Epidermal melanocyte (primary cell): ENCODE results near the gene RPRD1B.

Source experiments
- DNase-seq: peaks from one replicate; pipeline ENCODE4 v3.0.0; 2011; ENCODE audit warnings: low spot score; ENCODE audit not compliant: insufficient read length

Gene RPRD1B

DNA sequence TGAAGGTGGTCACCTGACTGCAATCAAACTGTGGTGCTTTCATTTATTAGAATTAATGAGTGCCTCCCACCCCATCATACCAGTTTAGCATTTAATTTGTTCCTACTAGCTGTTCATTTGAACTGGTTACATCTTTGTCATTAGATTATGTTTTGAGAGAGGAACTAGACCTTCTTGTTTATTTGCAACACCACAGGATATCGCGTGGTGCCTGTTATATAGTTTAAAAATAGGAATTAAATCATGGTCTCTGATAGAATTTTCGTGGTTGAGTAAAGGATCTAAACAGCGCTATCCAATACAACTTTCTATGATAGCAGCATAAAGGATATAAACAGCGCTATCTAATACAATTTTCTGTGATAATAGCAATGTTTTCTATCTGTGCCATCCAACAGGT lies 2.8 kb downstream of the RPRD1B start:
- DNase-seq: no peak

GRCh38 chr20:38040276-38040675 lies 6.7 kb downstream of the RPRD1B start:
- no peak for DNase-seq

GRCh38 chr20:38043512-38044300 lies 10.2 kb downstream of the RPRD1B start:
- no peak for DNase-seq

GRCh38 chr20:38044685-38045084 lies 11.1 kb downstream of the RPRD1B start:
- DNase-seq: no peak

DNA sequence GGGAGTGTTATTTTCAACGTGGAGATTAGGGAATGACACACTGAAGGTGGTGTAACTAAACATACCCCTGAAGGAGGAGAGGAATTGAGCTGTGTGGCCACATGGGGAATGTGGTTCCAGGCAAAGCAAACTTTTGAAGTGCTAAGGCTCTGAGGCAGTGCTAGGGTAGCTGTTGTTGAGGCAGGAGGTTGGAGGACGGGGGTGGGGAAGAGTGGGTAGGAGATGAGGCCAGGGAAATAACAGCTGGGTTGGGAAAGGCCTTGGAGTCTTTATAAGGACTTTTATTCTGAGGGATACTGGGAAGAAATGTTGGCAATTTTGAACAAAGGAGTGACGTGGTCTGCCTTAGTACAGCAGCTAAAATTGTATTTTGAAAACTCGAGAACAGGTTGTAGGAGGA lies 13.0 kb downstream of the RPRD1B start:
- no peak for DNase-seq

DNA sequence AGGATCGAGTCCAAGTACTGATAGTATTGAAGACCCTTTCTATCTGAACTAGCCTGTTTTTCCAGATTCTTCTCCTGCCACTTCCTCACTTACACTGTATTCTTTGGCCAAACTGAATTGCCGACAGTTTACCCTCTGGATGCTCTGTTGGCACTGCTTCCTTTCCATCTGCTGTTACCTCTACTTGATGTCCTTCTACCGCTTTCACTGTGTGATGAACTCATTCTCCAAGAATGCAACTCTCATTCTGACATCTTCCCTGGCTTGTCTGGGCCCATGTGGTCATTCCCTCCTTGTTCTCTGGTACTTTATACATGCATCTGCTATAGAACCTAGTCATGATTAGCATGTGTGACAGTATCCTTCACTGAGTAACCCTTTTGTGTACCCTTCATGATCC lies 16.3 kb downstream of the RPRD1B start:
- DNase-seq: no peak

DNA sequence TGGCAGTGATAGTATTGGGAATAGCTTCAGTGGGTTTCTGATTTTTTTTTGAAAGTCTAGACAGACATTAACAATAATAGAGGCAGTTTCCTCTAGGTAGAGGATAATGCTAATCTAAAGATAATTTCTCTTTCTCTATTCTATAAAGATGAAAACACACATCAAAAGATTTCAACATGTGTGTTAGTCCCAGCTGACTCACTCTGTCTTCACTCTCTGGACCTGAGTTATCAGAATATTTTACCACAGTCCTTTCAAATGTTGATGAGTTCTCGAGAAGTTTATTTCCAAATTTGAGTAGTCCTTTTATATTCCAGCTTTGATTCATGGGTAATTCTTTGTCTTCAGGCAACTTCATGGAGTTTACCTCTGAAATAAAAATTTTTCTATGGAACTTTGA lies 17.1 kb downstream of the RPRD1B start:
- no peak for DNase-seq

GRCh38 chr20:38052870-38053269 lies 19.3 kb downstream of the RPRD1B start:
- no peak for DNase-seq

DNA sequence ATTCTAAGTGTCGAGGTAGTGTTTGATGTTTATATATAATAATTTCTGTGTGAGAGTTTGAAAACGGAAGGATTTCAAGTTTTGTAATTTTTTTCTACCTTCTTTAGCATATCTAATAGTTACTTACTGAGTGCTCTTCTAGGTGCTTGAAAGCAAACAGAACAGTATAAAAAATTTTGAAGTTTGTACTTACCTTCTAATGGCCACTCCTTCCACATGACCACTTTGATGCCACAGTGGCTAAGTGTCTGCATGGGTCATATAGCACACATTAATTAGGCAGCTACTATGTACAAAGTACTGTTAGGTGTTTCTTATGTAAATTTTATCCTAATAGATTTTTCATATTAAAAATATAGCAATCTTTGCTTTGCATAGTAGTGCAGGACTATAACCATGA lies 21.1 kb downstream of the RPRD1B start:
- no peak for DNase-seq

DNA sequence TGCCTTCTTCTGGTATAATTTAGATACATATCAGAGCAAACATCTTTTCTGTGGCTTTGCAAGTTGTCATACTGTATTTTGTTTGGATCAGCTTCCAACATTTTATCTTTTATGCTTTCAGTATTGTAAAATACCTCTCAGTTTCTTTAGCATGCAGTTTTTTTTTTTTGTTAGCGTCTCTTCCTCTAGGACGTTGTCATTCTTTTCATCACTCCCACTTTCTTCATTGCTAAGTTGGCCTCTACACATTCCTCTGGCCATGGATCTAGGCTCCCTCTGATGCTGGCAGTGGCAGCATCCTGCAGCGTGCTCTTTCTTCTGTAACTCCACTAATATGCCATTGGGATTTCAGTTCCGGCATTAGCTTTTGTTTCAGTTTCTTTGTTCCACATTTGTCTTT lies 21.7 kb downstream of the RPRD1B start:
- DNase-seq: no peak

DNA sequence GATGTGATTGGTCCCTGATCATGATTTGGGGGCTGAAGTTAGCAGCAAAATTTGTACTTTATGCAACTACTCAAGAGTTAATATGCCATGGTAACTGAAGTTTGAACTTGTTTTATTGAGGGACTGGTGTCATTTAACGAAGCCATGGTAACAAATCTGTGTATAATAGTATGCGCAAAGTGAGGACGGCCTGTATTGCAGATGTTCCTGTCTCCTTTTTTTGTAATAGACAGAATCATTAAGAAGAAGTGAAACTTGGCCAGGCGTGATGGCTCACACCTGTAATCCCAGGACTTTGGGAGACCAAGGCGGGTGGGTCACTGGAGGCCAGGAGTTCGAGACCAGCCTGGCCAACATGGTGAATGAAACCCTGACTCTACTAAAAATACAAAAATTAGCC lies 22.3 kb downstream of the RPRD1B start:
- no peak for DNase-seq

- peak; percentile 80 for DNase-seq
Observed at GRCh38 chr20:38057351-38057972, 23.9 kb downstream of the RPRD1B start.

DNA sequence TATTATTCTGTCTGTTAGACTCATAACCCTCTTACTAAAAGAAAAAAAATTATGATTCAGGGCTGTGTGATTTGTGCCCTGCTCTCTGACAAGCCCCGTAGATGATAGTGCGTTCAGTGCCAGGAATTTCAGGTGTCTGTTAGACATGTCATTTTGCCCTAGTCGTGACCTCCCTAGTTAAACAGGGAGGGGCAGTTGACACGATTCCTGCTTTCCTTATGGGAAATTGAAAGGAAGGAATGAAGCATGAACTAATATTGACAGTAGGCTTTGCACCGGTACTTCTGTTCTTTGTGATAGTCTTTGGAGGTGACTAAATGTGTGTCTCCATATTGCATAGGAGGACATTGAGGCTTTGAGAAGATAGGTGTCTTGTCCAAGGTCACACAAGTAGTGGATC lies 26.3 kb downstream of the RPRD1B start:
- no peak for DNase-seq

DNA sequence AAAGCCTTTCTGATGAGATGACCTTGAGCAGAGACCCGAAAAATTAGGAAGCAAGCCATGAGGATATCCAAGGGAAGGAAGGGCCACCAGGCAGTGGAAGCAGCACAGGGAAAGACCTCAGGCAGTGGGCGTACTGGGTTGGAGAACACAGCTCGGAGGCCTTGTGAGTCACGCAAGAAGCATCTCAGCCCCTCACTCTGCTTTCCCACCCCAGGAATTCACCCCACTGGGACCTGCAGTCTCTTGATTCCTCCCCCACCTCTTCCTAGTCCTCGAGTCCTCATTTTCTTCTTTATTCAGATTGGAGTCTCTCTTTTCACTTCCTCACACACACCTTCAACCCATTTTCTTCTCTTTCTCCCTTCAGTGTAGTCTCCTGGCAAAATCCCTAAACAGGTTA lies 27.0 kb downstream of the RPRD1B start:
- no peak for DNase-seq

GRCh38 chr20:38061109-38061508 lies 27.6 kb downstream of the RPRD1B start:
- DNase-seq: no peak

DNA sequence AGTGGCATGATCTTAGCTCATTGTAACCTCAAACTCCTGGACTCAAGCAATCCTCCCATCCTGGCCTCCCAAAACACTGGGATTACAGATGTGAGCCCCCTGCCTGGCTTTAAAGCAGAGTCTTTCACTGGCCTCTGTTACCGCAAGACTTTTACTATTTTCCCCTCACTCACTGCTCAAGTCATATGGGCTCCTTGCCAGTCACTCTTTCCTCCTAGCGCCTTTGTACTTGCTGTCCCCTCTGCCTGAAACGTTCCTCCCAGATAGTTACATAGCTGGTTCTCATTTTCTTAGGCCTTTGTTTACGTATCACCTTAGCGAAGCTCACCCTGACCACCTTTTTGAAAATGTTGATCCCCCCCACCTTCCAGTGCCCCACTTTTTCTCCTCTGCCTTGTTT lies 29.3 kb downstream of the RPRD1B start:
- no peak for DNase-seq

GRCh38 chr20:38063911-38064530 lies 30.5 kb downstream of the RPRD1B start:
- no peak for DNase-seq

DNA sequence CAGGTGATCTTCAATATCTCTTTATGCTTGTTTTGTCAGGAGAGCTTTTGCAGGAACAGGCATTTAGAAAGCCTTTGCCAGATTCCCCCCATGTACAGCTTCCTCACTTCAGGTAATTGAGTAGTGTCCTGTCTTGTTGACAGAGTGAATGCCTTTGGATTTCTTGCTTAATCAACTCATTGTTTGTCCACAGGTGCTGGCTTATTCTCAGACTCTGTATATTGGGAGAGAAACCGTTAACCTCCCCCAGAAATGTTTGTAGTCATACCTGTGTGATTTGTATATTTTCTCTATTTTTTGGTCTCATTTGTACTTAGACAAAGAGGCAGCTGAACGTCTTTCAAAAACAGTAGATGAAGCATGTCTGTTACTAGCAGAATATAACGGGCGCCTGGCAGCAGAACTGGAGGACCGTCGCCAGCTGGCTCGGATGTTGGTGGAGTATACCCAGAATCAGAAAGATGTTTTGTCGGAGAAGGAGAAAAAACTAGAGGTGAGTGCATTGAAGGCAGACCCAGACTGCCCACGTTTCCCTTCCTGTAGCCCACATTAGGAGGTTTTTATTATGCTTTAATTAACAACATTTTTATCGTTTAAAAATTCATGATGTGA lies 32.3 kb downstream of the RPRD1B start:
- DNase-seq: no peak

DNA sequence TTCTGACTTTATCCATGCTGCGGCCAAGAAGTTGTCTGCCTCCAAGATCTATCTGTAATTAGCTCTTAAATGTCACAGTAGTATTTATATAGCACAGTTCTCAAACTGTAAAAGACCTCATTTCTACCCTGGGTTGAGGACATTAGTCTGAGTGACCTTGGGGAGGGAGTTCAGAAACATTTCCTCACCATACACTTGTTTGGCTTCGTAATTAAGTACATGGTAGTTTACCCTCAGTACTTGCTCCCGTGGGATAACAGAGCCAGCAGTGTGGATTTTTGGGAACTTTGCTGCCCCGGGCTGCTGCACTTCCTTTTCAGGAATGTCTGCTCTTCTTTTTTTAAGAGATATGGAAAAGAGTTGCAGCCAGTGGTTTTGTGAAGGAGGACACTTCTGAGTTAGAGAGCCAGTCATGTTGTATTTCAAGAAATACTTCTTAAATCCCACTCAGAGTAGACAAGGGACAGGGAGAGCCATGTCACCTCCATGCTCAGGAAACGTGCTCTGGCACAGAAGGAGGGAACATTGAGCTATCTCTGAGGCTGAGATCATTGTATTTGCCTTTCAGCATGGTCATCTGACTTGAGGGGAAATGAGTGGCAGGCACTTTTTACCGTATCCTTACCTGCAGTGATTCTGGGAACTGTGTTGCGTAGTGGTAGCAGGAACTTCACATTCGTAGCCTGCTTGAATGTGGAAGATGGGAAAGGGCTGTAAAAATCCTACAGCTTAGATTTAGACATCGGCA lies 33.6 kb downstream of the RPRD1B start:
- no peak for DNase-seq

DNA sequence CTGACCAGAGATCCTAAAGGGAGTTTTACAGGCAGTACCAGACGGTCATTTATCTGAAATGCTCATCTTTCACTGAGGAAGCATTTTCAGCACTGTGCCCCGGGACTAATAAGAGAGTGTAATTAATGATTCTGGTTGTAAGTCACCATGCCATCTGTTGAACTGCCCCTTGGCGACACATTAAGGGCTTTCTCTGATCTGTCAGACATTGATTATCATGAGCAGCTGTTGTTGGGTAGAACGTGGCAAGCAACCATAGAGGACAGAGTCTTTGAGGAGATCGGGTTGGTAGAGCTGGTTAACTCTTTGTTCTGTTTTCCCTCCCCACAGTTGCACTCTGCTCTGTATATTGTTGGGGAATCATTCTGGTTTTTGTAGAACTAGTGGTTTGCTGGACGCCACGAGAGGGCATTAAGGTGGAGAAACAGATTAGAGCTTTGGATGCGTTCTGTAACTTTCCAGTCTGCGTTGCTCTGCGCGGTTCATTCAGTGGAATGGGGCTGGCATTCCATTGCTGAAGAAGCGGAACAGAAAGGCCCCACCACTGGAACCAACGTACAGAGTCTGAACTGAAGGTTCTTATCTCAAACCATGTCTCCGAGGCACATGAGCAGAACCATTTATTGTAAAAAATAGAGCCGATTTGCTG lies 34.3 kb downstream of the RPRD1B start:
- no peak for DNase-seq

DNA sequence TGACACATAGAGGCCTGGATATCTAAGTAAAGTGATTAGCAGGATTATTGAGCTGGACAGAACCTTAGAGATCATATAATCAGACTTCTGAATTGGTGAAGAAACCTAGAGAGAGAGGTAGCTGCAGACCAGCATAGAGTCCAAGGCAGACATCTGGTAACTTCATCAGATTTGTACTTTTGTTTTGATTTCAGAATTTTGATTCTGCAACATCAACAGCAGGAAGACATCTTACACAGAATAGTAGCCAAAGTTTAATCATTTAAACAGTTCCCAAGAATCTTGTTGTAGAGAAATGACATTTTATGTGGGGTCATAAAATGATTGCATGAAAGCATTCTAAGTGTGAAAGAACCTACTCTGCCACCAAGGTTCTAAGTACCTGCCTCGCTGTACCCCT lies 39.4 kb downstream of the RPRD1B start:
- no peak for DNase-seq
